Lung (tissue), 12 donors: ENCODE measurements around the gene PRKCZ. TPM values are rescaled to one million over a fixed set of nuclear protein-coding genes. Genes with fewer than 3 reads are reported as not detected.

Experiments used
- ATAC-seq: fragments of 200-7000 bp; cut with Tn5 transposase; one replicate; pipeline ENCODE4 v1.9.1; 2020; ENCODE audit warnings: moderate number of reproducible peaks; ENCODE audit not compliant: insufficient read depth, low FRiP score
- DNase-seq, 3 donors: peaks; one replicate each; pipeline ENCODE4 v3.0.0-alpha.2; 2013 to 2017
- H3K27ac ChIP-seq, 2 donors: one replicate each; pipeline ENCODE4 v1.5.1; 2013; ENCODE audit warnings: mild to moderate bottlenecking in 2 of 2, moderate library complexity in 2 of 2, control low read depth in 1 of 2, inconsistent platforms in 1 of 2, low read depth in 1 of 2, low read length in 1 of 2
- H3K27me3 ChIP-seq, 3 donors: one replicate each; pipeline ENCODE4 v1.5.1; 2013; ENCODE audit warnings: low read length in 2 of 3; ENCODE audit not compliant: control insufficient read depth in 3 of 3, insufficient read depth in 3 of 3
- H3K36me3 ChIP-seq, 4 donors: one replicate each; pipeline ENCODE4 v1.5.1; 2013; ENCODE audit warnings: low read length in 4 of 4, mild to moderate bottlenecking in 1 of 4, moderate library complexity in 1 of 4; ENCODE audit not compliant: control insufficient read depth in 4 of 4, insufficient read depth in 4 of 4
- H3K4me1 ChIP-seq, 5 donors: one replicate each; pipeline ENCODE4 v1.5.1; 2013; ENCODE audit warnings: low read length in 5 of 5, mild to moderate bottlenecking in 2 of 5, moderate library complexity in 1 of 5; ENCODE audit not compliant: control insufficient read depth in 5 of 5, insufficient read depth in 5 of 5
- H3K4me3 ChIP-seq: one replicate; pipeline ENCODE4 v1.5.1; 2013; ENCODE audit warnings: mild to moderate bottlenecking, control low read depth, moderate library complexity
- H3K9ac ChIP-seq, 2 donors: one replicate each; pipeline ENCODE4 v1.5.1; 2013; ENCODE audit warnings: low read length in 2 of 2, control low read depth in 1 of 2; ENCODE audit not compliant: insufficient read depth in 1 of 2
- H3K9me3 ChIP-seq, 4 donors: one replicate each; pipeline ENCODE4 v1.5.1; 2013; ENCODE audit warnings: low read length in 3 of 4, mild to moderate bottlenecking in 1 of 4, moderate library complexity in 1 of 4; ENCODE audit not compliant: control insufficient read depth in 4 of 4, insufficient read depth in 3 of 4
- WGBS, 2 donors: extraction: QIAGEN DNeasy Blood & Tissue Kit; methylation state at CpG; one replicate each; pipeline ENCODE4 v1.1.7; 2013; 5-methylcytosine and 5-hydroxymethylcytosine counted together
- polyA plus RNA-seq, 2 donors: library from polyadenylated mRNA; stranded (reverse); fragments of 200-250 nt; gene quantifications; one replicate each; pipeline ENCODE4 v1.2.1, GENCODE V29; 2013
- total RNA-seq, 2 donors: library from RNA; depleted of rRNA in 1 of 2; stranded (reverse); fragments of >200 nt in 1 of 2; gene quantifications; one replicate each; pipeline ENCODE4 v1.2.1, GENCODE V29; 2014 to 2021
- TF ChIP-seq, protein P1 (sequence below): IDR thresholded peaks from 2 replicates; pipeline ENCODE4 v1.5.1; 2012; ENCODE audit warnings: mild to moderate bottlenecking; ENCODE audit errors: control extremely low read depth, extremely low read depth
- donor health status: control.
- donor health status: control.
- donor health status: Bipolar disorder and iron deficiency.
- donor health status: healthy.
- donor health status: DM: yes; HTN: yes; CAD: no.

Gene PRKCZ
- total and polyA plus RNA-seq, 4 donors = 55.2 to 149 (median 117) TPM

DNA sequence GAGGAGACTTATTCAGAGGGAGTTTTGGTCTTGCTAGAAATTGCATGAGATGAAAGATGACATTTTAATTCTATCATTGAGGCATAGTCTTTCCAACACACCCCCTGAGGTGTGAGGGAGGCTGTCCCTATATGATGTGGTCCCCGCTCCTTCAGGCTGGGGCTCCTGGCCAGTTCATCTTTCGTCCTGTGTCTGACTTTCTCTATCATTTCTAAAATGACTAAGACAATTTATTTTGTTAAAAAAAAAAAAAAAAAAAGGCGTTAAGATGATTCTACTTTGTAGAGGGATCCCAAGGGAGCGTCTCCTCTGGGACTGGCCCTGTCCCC lies 50.5 kb downstream of the PRKCZ start:
- Histone ChIP-seq H3K9me3 (no peaks in the 10 kb centered on the region), H3K9ac (no peak overlapping the region), H3K36me3 (no peaks in the 10 kb centered on the region), H3K4me3 (no peak overlapping the region), H3K4me1 (peaks cover 0 to 17% (median 8%) of the 10 kb centered on the region in 5 donors), H3K27ac (no peak overlapping the region), H3K27me3 (no peaks in the 10 kb centered on the region)
- DNase-seq (no peak), ATAC-seq (no peak)
- TF ChIP-seq, protein P1, sequence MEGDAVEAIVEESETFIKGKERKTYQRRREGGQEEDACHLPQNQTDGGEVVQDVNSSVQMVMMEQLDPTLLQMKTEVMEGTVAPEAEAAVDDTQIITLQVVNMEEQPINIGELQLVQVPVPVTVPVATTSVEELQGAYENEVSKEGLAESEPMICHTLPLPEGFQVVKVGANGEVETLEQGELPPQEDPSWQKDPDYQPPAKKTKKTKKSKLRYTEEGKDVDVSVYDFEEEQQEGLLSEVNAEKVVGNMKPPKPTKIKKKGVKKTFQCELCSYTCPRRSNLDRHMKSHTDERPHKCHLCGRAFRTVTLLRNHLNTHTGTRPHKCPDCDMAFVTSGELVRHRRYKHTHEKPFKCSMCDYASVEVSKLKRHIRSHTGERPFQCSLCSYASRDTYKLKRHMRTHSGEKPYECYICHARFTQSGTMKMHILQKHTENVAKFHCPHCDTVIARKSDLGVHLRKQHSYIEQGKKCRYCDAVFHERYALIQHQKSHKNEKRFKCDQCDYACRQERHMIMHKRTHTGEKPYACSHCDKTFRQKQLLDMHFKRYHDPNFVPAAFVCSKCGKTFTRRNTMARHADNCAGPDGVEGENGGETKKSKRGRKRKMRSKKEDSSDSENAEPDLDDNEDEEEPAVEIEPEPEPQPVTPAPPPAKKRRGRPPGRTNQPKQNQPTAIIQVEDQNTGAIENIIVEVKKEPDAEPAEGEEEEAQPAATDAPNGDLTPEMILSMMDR = no peak
- WGBS, 2 donors = 87 to 90% methylated on average over 4 of the region's 4 CpGs

DNA sequence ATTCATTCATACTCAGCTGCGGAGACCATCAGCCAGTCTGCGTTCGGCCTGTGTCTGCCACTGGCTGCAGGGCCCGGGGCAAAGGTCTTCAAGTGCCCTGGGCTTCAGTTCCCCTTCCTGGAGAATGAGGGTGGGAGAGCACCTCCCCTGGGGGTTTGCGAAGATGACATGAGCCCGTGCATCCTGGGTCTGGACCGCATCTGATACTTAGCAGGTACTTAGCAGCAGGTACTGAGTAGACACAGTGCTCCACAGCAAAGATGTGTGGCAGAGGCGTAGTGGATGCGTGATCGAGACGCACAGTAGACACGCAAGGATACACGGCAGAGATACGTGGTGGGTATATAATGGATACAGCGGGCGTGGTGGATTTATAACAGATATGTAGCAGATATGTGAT lies 51.3 kb downstream of the PRKCZ start:
- Histone ChIP-seq H3K36me3 (peaks cover 0 to 1% (median 0%) of the 10 kb centered on the region in 4 donors), H3K9me3 (no peaks in the 10 kb centered on the region), H3K4me3 (no peak overlapping the region), H3K27me3 (no peaks in the 10 kb centered on the region), H3K9ac (no peak overlapping the region), H3K4me1 (peaks cover 0 to 17% (median 8%) of the 10 kb centered on the region in 5 donors), H3K27ac (no peak overlapping the region)
- no peak for ATAC-seq
- WGBS, 2 donors = 94 to 95% methylated on average over 16 of the region's 16 CpGs
- TF ChIP-seq, protein P1 = no peak
- no peak for DNase-seq

DNA sequence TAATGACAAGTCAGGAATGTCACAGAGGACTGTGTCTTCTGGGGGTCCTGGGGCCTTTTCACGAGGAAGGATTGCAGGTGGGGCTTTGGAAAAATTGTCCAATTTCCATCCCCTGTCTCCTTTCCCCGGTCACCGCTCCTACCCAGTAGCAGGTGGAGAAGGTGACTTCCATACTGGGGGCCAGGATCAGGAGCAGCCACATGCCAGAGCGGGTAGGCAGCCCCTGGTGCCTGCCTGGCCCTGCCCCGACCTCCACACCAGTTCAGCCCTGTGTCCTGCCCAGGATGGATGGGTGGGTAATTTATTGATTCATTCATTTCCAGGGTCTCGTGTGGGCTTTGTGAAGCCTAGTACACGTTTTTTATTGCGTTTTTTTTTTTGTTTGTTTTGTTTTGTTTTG lies 51.7 kb downstream of the PRKCZ start:
- Histone ChIP-seq H3K27ac (no peak overlapping the region), H3K9me3 (no peaks in the 10 kb centered on the region), H3K4me1 (peaks cover 0 to 17% (median 8%) of the 10 kb centered on the region in 5 donors), H3K36me3 (peaks cover 0 to 3% (median 0%) of the 10 kb centered on the region in 4 donors), H3K9ac (no peak overlapping the region), H3K27me3 (no peaks in the 10 kb centered on the region), H3K4me3 (no peak overlapping the region)
- ATAC-seq (no peak), DNase-seq (no peak)
- TF ChIP-seq, protein P1 = no peak
- WGBS, 2 donors = 88 to 92% methylated on average over 8 of the region's 8 CpGs

DNA sequence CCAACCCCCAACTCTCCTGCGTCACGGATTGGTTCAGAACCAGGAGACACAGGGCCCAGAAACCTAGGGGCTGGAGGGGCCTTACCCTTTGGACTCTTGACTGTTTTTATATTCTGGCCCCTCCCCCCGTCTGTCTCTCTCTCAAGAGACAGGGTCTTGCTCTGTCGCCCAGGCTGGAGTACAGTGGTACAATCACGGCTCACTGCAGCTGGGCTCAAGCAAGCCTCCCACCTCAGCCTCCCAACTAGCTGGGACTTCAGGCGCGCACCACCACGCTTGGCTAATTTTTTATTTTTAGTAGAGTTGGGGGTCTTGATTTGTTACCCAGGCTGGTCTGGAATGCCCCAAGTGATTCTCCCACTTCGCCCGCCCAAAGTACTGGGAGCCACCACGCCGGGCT lies 52.5 kb downstream of the PRKCZ start:
- 96 to 99% methylated on average over 12 of the region's 12 CpGs for WGBS, 2 donors
- Histone ChIP-seq H3K36me3 (peaks cover 0 to 3% (median 0%) of the 10 kb centered on the region in 4 donors), H3K27me3 (no peaks in the 10 kb centered on the region), H3K4me3 (no peak overlapping the region), H3K9me3 (no peaks in the 10 kb centered on the region), H3K4me1 (peaks cover 0 to 17% (median 8%) of the 10 kb centered on the region in 5 donors), H3K9ac (no peak overlapping the region), H3K27ac (no peak overlapping the region)
- TF ChIP-seq, protein P1 = no peak
- ATAC-seq = no peak
- DNase-seq = no peak
